Vagina (tissue), 2 donors: ENCODE results near the gene VSTM4.

Experiments used
- POLR2AphosphoS5 ChIP-seq, 2 donors: sonication (generic); formaldehyde crosslinking; IDR thresholded peaks; one replicate each; pipeline ENCODE4 v1.9.0; 2017; ENCODE audit warnings: antibody characterized with exemption in 2 of 2, mild to moderate bottlenecking in 2 of 2, low read depth in 1 of 2; ENCODE audit not compliant: insufficient read depth in 1 of 2
- TF ChIP-seq, protein P1 (sequence below), 3 experiments: fragments of 450-650 bp in 2 of 3; fragments of 200-600 bp in 1 of 3; sonication (generic) in 1 of 3; IDR thresholded peaks; one replicate each; pipeline ENCODE4 v1.5.1; 2017 to 2019; ENCODE audit warnings: antibody characterized with exemption in 3 of 3, mild to moderate bottlenecking in 2 of 3, moderate library complexity in 2 of 3

DNA sequence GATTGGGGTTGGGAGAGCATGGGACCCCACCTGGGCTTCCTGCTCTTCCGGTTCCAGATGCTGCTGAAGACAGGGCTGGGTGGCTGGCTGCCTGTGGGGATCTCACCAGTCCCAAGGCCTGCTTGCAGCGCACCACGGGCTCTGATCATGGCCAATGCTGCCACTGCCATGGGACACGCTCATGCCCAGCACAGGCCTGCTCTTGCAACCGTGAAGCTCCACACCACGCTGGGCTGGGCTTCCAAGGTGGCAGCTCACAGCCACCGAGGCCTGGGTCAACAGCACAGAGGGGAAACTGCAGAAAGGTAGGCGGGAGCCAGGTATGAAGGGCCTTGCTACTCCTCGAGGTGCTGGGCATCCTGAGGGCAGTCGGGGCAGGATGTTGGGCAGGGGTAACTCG lies 103.6 kb downstream of the VSTM4 start:
- TF ChIP-seq, protein P1, sequence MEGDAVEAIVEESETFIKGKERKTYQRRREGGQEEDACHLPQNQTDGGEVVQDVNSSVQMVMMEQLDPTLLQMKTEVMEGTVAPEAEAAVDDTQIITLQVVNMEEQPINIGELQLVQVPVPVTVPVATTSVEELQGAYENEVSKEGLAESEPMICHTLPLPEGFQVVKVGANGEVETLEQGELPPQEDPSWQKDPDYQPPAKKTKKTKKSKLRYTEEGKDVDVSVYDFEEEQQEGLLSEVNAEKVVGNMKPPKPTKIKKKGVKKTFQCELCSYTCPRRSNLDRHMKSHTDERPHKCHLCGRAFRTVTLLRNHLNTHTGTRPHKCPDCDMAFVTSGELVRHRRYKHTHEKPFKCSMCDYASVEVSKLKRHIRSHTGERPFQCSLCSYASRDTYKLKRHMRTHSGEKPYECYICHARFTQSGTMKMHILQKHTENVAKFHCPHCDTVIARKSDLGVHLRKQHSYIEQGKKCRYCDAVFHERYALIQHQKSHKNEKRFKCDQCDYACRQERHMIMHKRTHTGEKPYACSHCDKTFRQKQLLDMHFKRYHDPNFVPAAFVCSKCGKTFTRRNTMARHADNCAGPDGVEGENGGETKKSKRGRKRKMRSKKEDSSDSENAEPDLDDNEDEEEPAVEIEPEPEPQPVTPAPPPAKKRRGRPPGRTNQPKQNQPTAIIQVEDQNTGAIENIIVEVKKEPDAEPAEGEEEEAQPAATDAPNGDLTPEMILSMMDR (IDR thresholded peaks at IDR 0.05), result no peak
- no peak for TF ChIP-seq POLR2AphosphoS5 (IDR thresholded peaks at IDR 0.05; ENCODE audit: insufficient read depth in 1 of 2, low read depth in 1 of 2)
